Keratinocyte (primary cell): ENCODE results near the gene UGT1A10. TPM values are rescaled to one million over a fixed set of nuclear protein-coding genes. Genes with fewer than 3 reads are reported as not detected.

Experiments used
- DNase-seq: peaks from one replicate; pipeline ENCODE4 v3.0.0-alpha.2; 2011; ENCODE audit warnings: low read depth, missing footprints, low spot score
- FAIRE-seq: peaks from 2 replicates; lab custom pipeline; 2011; peaks lifted over from hg19 to GRCh38; lab: Jason Lieb, UNC
- H2AFZ ChIP-seq: 2 replicates; pipeline ENCODE4 v1.6.0; 2012; ENCODE audit warnings: low read length, control low read depth, inconsistent platforms; ENCODE audit not compliant: control insufficient read depth
- H3K27ac ChIP-seq: 2 replicates; pipeline ENCODE4 v1.5.1; 2011; ENCODE audit warnings: low read length; ENCODE audit not compliant: control insufficient read depth, insufficient read depth
- H3K27me3 ChIP-seq: 3 replicates; pipeline ENCODE4 v1.6.0; 2011; ENCODE audit warnings: low read length; ENCODE audit not compliant: control insufficient read depth, insufficient read depth; ENCODE audit errors: extremely low read depth
- H3K36me3 ChIP-seq, 2 experiments: 2 replicates in 1 of 2; 3 replicates in 1 of 2; pipeline ENCODE4 v1.5.1; 2011; ENCODE audit warnings: low read length in 2 of 2, mild to moderate bottlenecking in 1 of 2; ENCODE audit not compliant: control insufficient read depth in 2 of 2, insufficient read depth in 2 of 2; ENCODE audit errors: extremely low read depth in 1 of 2
- H3K4me1 ChIP-seq: 3 replicates; pipeline ENCODE4 v1.5.1; 2011; ENCODE audit warnings: low read length; ENCODE audit not compliant: control insufficient read depth, insufficient read depth; ENCODE audit errors: extremely low read depth
- H3K4me2 ChIP-seq: 3 replicates; pipeline ENCODE4 v1.6.0; 2011; ENCODE audit warnings: low read depth, low read length; ENCODE audit not compliant: control insufficient read depth, insufficient read depth; ENCODE audit errors: extremely low read depth
- H3K4me3 ChIP-seq, 3 experiments: fragments of 200-600 bp in 1 of 3; sonication (generic) in 1 of 3; 2 replicates in 2 of 3; 3 replicates in 1 of 3; pipeline ENCODE4 v1.5.1; 2011 to 2016; ENCODE audit warnings: low read length in 3 of 3, mild to moderate bottlenecking in 3 of 3, control low read depth in 2 of 3, inconsistent platforms in 1 of 3, low read depth in 1 of 3, mixed read lengths in 1 of 3, mixed run types in 1 of 3, moderate library complexity in 1 of 3; ENCODE audit not compliant: control insufficient read depth in 2 of 3, insufficient read depth in 2 of 3; ENCODE audit errors: extremely low read depth in 1 of 3
- H3K79me2 ChIP-seq: 2 replicates; pipeline ENCODE4 v1.6.0; 2012; ENCODE audit warnings: low read length; ENCODE audit not compliant: control insufficient read depth, insufficient read depth
- H3K9ac ChIP-seq: 3 replicates; pipeline ENCODE4 v1.6.0; 2011; ENCODE audit warnings: low read length; ENCODE audit not compliant: control insufficient read depth, insufficient read depth; ENCODE audit errors: extremely low read depth
- H3K9me1 ChIP-seq: 3 replicates; pipeline ENCODE4 v1.6.0; 2011; ENCODE audit warnings: low read length; ENCODE audit not compliant: control insufficient read depth, insufficient read depth; ENCODE audit errors: extremely low read depth
- H3K9me3 ChIP-seq: 2 replicates; pipeline ENCODE4 v1.5.1; 2012; ENCODE audit warnings: low read depth, low read length; ENCODE audit not compliant: control insufficient read depth
- H4K20me1 ChIP-seq: 3 replicates; pipeline ENCODE4 v1.6.0; 2011; ENCODE audit warnings: low read length; ENCODE audit not compliant: control insufficient read depth, insufficient read depth; ENCODE audit errors: extremely low read depth
- CTCF ChIP-seq, 3 experiments: IDR thresholded peaks in 1 of 3; conservative IDR thresholded peaks in 1 of 3; optimal IDR thresholded peaks in 1 of 3; 2 replicates in 2 of 3; 3 replicates in 1 of 3; pipeline versions ENCODE3 to v1.5.1; 2011; ENCODE audit warnings: low read length in 3 of 3, mild to moderate bottlenecking in 3 of 3, moderate library complexity in 2 of 3, control low read depth in 1 of 3, inconsistent platforms in 1 of 3; ENCODE audit not compliant: insufficient read depth in 2 of 3; ENCODE audit errors: extremely low read depth in 1 of 3
- EZH2 ChIP-seq: IDR thresholded peaks from one replicate; pipeline ENCODE4 v1.6.1; 2012; ENCODE audit warnings: inconsistent platforms, mild to moderate bottlenecking, low read length, moderate library complexity
- dilution Hi-C: fragments of 300-500 bp; cut with MboI; formaldehyde crosslinking; loops from one replicate; pipeline ENCODE4 v1.7.0; 2020; ENCODE audit warnings: low sequenced_read_pairs; ENCODE audit not compliant: extremely low pct_ligation_motif_present
- polyA plus RNA-seq, 5 experiments: library from polyadenylated mRNA; depleted of rRNA in 3 of 5; stranded (reverse) in 3 of 5; stranded (forward) in 1 of 5; unstranded in 1 of 5; fragments of >200 nt; gene quantifications; 1 replicate in 1 of 5; 2 replicates in 3 of 5; 3 replicates in 1 of 5; pipeline versions ENCODE4 v1.2.1 to v1.2.3, GENCODE V29; 2011 to 2012; ENCODE audit warnings: missing spikeins in 2 of 5, low read depth in 1 of 5, low replicate concordance in 1 of 5

Gene UGT1A10
- polyA plus RNA-seq, 1 donor (not counting 4 experiments of a cell fraction or from before 2014, with no cell fraction given) = 2.0 TPM

DNA sequence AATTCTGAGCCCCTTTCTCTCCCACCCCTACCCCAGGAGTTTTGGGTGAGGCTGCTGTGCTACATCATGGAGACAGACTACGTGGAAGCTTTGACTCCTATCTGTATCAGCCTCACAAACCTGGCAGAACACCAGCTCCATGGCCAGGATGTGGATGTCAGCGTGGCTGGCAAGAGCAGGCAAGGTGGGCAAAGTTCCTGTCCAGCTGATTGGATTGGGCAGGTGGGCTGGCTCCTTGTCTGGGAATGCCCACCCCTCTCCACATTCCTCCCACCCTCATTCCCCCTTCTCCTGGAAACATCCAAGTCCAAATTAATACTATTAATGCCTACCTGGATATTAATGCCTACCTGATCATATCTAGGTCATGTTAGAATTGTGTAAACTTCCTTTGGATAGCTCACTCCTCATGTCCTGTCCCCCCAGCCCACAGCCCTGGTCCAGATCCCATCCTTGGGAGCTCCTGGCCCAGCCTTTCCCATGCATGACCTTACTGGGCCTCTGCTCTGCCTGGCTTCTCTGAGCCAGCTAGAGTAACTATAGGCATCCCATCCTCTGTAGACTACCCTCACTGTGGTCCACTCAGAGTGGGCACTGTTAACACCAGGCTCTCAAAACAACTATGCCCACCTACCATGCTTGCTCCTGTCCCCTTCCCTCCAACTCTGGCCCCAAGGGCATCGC is 166.0 kb downstream of the UGT1A10 start:
- TF ChIP-seq EZH2 = no peak
- TF ChIP-seq CTCF (optimal IDR thresholded peaks at IDR 0.05 in 1 of 3, IDR thresholded peaks at IDR 0.05 in 1 of 3, conservative IDR thresholded peaks at IDR 0.05 in 1 of 3; ENCODE audit: extremely low read depth in 1 of 3, insufficient read depth in 2 of 3, low read length in 3 of 3) = no peak
- Histone ChIP-seq H2AFZ (no peak overlapping the region), H3K9ac (no peak overlapping the region), H3K4me3 (no peak overlapping the region), H3K27ac (no peak overlapping the region), H3K36me3 (no peaks in the 10 kb centered on the region), H3K4me2 (no peak overlapping the region), H4K20me1 (no peaks in the 10 kb centered on the region), H3K4me1 (peaks cover 5% of the 10 kb centered on the region), H3K27me3 (peaks cover 10% of the 10 kb centered on the region), H3K9me3 (no peaks in the 10 kb centered on the region), H3K79me2 (no peaks in the 10 kb centered on the region), H3K9me1 (no peaks in the 10 kb centered on the region)
- FAIRE-seq = no peak
- DNase-seq = no peak
- dilution Hi-C loops = no loop called here

- Histone ChIP-seq H3K9me1 (no peaks in the 10 kb centered on the region), H3K79me2 (no peaks in the 10 kb centered on the region), H3K27ac (no peak overlapping the region), H2AFZ (no peak overlapping the region), H3K4me2 (no peak overlapping the region), H3K4me1 (peaks cover 5% of the 10 kb centered on the region), H3K4me3 (no peak overlapping the region), H3K9ac (no peak overlapping the region), H3K9me3 (no peaks in the 10 kb centered on the region), H3K36me3 (no peaks in the 10 kb centered on the region), H3K27me3 (peaks cover 10% of the 10 kb centered on the region), H4K20me1 (no peaks in the 10 kb centered on the region)
- dilution Hi-C loops = no loop called here
- no peak for DNase-seq
- TF ChIP-seq EZH2 = no peak
- no peak for FAIRE-seq
These were observed 167.2 kb downstream of the UGT1A10 start for GRCh38 chr2:233803292-233803911.
